NCI-H2107 (cell line): ENCODE data around the gene CROCC2.
A peak's percentile ranks its signal among the peaks of the same experiment; 100 is the strongest.

Source experiments
- DNase-seq: peaks from one replicate; lab custom pipeline; 2025; lab: John Stamatoyannopoulos, UW

CROCC2 gene

DNA sequence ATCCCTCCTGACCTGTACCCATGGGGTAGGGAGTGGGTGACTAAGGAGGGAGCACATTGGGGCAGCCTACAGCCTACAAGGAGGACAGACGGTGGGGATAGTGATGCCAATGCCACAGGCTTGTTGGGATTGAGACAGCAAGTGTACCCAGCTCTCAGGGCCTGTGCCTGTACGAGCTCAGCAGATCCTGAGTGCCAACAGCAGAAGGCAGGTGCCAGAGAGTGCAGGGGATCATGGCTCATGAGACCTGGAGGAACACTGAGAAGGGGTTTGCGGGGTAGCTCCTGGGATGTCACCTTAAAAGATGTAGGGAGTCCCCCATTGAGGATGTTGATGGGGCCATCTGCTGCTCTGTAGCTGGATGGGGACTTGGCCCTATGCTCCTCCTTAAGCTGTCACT lies 82.0 kb downstream of the CROCC2 start:
- no peak for DNase-seq

DNA sequence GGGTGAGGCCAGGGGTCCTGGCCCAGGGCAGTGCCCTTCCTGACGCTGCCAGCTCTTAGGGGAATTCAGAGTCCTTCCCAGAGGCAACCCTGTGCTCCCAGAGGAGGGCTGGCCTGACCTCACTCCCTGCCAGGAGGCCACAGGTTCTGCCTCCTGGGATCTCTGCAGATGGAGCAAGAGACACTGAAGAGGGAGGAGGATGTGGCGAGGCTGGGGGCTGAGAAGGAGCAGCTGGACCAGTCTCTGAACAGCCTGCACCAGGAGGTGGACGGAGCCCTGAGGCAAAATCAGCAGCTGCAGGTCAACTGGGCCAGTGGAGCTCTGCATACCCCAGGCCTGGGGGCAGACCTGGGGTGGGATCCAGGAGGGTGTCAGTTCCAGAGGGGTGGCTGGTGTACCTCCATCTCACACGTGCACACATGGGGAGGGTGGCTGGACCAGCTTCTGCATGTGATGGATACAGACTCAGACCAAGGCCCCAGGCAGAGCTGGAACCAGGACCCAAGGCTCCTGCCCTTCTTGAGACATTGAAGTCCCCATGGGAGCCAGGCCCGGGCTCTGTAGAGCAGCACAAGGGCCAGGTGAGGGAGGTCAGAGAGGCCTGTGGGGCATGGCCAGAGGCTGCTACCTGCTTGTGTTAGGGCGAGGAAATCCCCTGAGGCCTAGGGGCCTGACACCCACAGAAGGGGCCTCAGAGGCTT lies 82.6 kb downstream of the CROCC2 start:
- DNase-seq: no peak

DNA sequence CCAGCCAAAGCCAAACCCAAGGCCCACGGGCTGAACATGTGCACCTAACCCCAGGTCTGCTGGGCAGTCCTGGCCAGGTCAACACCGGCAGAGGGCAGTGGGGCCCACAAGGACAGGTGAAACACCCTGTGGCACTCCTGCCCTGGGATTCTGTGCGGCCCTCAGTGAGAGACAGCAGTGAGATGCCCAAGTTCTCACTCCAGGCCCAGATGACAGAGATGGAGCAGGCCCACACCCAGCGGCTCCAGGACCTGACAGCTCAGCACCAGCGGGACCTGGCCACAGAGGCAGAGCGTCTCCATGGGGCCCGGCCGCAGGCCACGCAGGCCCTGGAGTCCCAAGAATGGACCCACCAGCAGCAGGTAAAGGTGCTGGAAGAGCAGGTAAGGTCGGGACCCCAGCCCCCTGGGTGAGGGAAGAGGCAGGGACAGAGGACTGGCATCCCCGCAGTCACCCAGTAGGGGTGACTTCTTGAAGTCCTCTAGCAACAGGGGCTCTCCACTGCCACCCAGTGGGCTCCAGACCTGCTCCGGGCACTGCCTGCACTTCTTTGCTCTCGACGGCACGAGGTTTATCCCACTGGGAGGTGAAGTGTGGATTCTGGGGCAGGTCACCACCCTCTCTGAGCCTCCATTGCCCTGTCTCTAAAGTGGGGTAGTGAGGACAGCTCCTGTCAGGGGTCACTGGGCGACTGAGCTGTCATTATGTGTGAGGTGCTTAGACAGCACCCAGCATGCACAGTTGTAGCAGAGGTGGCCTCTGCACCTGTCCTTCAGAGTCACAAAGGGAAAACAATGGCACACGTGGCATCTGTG lies 83.5 kb downstream of the CROCC2 start:
- DNase-seq: no peak

DNA sequence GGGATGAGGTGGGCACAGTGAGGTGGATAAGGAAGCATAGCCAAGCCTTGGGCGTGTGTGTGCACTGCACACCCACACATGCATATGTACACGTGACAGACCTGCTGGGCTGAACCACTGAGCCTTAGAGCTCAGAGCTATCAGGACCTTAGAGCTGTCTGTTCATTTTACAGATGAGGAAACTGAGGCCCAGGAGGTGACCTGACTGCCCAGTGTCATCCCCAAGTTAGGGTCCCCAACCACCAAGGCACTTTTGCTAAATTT lies 84.1 kb downstream of the CROCC2 start:
- DNase-seq: no peak

DNA sequence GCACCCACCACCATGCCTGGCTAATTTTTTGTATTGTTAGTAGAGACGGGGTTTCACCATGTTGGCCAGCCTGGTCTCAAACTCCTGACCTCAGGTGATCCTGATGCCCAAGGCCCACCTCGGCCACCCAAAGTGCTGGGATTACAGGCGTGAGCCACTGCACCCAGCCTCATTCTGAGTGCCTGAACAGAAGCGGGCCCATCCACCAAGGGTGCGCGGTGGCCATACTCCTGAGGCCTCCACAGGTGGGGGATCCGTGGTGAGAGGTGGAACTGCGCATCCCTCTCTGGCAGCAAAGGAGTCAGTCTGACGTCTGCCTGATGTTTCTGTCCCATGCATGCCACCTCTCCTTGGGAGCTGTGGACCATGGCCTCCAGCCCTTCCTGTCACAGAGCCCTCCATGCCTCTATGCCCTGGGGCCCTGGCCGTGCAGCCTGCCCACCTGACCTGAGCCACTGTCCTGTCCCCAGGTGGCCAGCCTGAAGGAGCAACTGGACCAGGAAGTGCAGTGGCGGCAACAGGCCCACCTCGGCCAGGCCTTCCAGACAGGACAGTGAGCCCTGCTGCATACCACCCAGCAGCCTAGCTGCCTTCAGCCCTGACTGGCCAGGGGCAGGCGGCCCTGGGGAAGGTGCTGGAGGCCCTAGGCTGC lies 84.7 kb downstream of the CROCC2 start:
- DNase-seq: no peak

DNA sequence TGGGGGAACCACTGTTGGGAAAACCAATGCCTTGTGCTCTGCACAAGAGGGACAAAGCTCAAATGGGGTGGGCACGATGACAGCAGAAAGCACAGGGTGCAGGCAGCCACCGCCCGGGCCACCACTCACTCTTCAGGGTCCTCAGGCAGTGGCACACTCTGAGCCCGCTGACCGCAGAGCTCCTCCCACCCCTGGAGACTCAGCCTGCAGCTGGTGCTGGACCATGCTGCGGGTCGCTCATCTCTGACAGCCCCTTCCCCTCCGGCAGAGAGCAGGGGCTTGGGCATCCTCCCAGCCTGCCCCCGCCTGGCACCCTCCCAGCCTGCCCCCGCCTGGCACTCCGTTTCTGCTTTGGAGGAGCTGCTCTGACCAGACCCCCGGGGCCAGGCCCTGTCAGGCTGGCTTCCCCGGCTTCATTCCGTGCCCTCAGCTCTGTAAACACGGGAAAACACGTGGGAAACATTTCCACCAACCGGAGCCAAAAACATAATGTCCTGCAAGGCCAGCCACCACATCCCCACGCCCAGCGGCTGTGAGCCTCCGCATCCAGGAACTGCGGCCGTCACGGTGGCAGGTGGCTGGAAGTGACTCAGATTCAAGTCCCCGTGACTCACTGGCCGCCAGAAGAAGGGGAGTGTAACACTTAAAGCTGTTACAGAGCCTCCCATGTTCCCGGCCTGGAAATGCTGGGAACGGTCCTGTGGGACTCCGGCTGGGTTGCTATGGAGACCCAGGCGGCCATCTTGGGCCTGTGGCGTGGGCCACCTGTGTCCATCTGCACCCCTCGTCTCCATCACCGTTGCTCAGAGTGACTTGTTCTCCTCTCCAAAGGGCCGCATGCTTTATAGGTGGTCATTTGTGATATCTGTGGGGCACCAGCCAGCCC lies 85.5 kb downstream of the CROCC2 start:
- peak; percentile 50 for DNase-seq

DNA sequence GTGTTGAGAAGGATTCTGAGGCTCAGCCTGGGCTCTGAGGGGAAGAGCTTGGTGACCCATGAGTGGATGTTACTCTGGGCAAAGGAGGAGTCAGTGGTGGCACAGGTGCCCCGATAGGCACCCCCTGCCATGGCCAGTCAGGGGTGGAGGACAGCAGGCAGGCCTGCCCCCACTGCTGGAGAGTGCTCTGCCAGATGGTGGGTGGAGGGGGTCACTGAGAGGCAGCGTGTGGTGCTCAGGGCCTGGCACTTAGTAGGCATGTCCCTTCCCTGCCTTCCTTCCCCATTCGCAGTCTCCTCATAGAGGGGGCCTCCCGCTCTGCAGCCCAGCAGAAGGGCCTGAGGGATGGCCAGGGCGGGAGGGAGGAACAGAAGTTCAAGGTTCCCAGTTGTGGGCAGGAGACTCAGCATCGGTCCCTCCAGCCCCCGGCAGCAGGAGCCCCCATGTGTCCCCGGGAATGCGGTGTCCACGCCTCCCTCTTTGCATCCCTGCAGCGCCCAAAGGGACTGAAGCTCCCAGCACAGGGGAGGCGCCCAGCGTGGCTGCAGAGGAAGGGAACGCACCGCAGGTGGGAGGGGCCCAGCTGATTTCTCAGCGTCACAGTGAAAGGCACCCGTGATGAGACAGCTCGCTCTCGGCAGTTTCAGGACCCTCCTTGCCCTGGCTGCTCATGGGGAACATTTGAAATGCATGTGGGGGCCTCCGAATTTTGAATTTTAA lies 86.6 kb downstream of the CROCC2 start:
- DNase-seq: no peak

DNA sequence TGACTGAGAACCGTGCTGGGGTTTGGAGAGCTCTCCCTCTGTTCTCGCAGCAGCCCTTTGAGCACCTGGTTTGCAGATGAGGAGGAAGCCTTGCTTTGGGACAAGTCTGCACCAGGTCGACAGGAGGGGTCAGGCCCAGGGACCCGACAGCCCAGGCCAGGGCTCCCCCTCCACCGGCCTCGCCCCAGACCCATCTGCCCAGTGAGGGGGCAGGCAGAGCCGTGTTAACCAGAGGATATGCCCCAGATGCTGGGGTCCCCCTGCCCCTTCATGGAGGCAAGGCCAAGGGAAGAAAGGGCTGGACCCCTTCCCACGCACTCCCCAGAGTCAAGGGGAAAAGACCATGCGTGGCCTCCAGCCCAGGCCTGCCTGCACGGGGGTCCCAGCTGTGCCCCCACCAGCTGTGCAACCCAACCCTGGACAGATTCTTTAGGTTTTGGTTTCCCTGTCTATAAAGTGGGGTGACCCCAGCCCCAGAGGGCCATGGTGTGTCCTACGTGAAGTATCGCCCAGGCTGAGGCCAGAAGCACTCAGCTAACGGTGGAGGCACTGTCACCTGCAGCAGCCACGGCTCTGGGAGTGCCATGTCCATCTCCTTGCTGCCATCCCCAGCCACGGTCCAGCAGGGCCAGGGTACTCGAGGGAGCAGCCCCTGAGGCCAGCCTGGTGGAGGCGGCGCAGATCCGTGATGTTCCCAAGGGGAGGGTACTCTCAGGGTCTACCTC lies 87.5 kb downstream of the CROCC2 start:
- DNase-seq: no peak

DNA sequence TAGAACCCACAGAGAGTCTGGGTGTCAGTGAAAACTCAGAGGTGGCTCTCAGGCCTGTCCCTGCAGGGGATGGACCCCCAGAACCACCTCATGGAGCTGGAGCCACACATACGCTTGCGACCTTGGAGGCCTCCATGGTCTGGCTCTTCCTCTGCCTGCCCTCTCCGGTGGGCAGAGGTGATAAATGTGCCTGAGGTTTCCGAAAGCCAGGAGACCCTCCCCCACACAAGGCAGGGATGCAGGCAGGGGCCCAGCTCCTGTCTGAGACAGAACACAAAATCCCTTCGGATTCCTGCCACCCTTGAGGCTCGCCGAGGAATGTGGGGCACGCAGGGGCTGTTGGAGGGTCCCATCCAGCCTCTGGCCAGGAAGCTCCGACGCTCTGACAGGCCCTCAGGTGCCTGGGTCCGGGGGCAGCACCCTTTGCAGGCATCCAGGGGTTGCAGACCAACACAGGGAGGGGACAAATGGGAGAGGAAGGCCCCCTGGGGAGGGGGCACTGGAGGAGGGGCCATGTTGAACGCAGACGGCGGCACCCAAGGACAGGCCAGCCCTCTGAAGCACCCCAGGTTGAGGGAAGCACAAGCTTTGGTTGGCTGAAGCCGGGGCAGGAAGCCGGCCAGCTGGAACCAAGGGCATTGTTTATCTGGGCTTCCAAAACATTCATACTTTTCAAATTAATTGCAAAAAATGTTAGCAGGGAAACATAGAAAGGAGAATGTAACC lies 88.2 kb downstream of the CROCC2 start:
- no peak for DNase-seq

DNA sequence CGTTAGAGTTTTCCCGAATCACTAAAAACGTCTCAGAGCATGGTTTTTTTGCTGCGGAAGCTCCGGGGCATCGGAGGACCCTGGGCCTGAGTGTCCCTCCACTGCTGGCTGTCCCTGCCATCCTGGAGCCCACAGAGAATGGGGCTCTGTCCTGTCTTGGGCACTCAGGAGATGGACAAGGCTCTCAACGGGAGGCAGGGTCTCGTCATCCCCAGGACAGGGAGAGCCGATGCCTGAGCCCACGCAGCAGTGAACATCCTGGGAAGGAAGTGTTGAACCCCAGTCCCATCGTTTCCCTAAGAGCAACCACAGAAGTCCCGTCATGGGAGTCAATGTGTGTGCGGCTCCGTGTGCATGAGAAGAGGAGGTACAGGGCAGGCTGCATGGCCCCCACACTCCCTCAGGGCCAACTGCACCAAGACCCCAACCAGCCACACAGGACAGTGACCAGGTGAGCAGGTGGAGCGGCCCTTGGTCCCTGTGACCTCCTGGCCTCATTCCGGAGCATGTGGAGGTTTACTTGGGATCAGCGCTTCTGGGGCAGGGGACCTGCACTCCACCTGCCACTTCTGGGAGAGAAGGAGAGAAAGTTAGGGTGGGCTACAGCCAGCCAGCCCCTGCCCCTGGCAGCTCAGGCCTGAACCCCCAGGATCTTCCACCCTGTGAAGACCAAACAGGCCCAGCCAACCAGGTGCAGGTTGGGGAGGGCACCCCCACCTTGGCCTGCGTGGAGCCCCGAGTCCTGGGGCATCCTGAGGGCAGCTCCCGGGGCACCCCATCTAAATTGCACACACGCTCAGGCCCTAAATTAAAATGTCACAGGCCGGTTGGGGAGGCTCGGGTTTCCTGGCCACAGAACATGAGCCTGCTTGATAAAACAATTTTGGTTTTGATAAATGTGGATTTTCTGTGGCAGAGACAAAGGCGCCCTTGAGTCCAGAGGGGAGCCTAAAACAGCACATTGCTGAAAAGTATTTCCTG lies 89.2 kb downstream of the CROCC2 start:
- DNase-seq: no peak

DNA sequence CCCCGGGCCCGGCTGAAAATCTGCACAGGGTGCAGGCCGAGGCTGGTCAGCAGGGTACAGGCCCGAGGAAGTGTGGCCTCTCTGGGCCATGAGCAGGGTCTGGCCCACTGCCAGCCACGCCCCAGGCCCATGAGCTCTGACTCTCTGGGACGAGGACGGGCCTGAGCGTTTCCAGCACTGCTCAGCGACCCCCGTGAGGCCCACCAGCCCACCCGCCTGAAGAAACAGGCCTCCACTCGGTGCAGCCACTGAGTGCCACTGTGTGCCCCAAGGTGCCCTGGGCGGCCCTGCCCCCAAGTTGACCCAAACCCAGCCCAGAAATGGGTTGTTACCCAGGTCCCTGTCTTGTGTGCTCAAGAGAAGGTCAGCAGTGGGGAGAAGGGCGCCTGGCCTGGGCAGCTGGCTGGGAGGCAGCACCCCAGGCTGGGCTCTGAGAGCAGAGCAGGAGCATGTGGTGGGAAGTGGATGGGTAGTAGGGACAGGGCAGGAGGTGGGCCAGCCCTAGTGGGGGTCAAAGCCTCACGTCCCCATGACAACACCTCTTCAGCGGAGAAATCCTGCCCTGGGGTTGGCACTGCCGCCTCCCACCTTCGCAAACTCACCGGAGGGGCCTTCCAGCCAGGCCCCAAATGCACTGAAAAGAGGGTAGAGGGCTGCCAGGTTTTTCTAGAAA lies 90.2 kb downstream of the CROCC2 start:
- no peak for DNase-seq

DNA sequence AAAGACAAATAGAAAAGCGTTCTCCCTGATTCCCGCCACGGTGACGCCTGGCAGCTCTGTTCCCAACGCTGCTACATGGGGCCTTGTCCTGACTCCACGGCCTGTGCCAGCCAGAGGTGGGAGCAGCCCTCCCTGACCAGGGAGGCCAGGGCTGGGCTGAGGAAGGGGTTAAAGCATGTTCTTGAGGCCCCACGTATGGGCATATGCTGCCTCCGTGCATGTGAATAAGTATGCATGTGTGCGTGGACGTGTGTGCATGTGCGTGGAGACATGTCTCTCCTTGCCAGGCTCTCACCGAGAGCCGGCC lies 90.7 kb downstream of the CROCC2 start:
- no peak for DNase-seq

DNA sequence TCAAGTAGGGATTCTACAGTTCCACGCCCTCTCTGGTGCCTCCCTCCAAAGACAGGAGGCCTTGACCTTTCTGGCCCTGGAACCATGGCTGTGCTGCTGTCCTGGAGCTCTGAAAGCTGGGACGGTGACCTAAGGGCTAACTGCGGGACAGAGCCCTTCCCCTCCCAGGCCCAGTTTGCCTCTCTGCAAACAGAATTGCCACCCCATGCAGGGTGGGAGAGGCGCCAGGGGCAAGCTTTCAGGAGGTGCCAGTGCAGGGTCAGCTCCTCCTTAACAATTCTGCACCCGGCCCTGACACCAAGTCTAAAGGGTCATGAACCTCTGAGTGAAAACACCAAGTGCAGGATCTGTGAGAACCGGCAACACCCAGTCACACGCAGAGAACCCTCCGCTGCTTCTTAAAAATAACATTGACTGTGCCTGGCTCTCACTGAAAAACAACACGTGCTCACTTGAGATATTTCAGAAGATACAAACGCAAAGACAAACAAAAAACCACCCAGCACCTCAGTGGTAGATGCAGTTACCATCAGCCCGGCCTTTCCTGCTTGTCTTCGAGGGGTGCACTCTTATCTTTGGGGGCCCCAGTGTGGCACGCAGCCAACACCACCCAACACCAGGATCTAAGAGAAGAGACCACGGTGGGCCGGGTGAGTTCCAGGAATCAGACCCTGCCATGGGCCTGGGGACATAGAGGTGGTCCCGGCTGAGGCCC lies 91.2 kb downstream of the CROCC2 start:
- no peak for DNase-seq

DNA sequence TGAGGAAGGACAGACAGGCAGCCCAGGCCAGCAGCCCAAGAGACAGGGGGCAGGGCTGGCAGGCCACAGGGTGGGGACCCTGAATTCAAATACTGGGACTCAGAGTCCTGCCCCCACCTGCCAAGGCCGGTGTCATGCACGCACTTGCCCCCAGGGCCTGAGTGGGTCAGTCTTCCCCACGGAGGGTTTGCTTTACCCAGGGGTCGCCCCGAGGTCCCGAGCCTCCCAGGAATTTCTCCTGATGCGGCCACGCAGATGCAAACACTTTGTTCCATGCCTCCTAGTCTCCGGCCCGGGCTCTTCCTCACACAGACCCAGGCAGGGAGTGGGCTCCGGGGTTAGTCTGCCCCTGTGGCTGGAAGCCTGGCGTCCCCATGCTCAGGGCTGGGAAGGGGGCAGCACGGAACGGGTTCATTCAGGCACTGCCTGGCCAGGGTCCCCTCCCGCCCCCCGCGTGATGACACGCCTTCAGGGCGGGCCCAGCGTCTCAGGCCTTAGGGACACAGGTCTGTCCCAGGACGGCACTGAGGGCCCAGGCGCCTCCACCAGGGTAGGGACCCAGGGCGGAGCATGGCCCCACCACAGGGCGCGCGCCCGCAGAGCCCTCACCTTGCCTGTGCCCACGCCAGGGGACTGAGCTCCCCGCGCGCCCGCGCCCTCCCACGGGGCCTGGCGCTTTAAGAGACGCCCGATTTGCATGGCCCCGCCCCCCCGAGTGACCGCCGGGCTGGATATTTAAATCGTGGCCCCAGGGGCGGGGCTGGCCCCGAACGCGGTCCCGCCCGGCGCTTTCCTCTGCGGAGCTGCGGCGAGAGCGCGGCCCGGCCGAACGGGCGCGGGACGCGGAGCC lies 91.9 kb downstream of the CROCC2 start, which contains the start of gene SNED1:
SNED1 (plus strand) TSS at position 763 of the 850 bp plus-strand sequence. CDS start 220 bp downstream, outside the sequence.
- DNase-seq: no peak

DNA sequence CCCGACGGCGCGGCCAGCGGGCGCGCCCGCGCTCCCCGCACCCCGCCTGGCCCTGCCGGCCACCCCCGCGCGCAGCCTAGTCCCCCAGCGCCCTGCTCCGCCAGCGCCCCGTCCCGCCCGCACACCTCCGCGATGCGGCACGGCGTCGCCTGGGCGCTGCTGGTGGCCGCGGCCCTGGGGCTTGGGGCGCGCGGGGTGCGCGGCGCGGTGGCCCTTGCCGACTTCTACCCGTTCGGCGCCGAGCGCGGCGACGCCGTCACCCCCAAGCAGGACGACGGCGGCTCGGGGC lies 92.5 kb downstream of the CROCC2 start:
- no peak for DNase-seq

DNA sequence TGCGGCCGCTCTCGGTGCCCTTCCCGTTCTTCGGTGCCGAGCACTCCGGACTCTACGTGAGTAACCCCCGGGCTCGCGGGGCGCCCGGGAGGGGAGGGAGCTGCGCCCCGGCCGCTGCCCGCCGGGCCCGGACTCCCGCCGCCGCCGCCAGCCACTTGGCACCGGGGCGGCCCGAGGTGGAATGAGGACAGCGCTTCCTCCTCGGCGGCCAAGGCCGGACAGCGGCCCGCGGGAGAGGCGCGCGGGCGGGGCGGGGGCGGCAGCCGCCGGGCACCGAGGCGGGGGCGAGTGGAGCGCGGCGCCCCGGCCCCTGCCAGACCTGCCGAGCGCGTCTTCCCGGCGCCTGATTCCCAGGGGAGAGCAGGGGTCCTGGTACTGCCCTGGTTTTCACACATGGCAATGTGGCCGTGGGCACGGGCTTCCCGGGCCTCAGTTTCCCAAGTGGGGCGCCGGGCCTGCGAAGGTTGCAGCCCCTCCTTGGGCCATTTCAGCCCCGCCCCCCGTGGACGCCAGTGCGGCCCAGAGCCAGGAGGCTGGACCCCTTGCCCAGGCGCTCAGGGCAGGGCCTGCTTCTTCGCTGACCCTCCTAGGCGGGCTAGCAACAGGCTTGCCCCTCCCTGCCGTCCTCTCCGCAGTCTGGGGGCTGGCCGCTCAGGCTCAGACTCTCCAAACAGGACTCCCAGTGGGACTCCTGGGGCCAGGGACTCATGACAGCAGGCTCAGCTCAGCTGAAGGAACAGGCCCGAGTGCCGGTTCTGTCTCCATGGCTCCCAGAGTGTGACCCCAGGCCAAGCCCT lies 93.1 kb downstream of the CROCC2 start:
- no peak for DNase-seq
